ENCODE data around the gene USP7. TPM values are rescaled to one million over a fixed set of nuclear protein-coding genes. Genes with fewer than 3 reads are reported as not detected.

USP7 gene
- total RNA-seq, 2 donors from 2014 or later: 60.2 to 84.9 TPM

DNA sequence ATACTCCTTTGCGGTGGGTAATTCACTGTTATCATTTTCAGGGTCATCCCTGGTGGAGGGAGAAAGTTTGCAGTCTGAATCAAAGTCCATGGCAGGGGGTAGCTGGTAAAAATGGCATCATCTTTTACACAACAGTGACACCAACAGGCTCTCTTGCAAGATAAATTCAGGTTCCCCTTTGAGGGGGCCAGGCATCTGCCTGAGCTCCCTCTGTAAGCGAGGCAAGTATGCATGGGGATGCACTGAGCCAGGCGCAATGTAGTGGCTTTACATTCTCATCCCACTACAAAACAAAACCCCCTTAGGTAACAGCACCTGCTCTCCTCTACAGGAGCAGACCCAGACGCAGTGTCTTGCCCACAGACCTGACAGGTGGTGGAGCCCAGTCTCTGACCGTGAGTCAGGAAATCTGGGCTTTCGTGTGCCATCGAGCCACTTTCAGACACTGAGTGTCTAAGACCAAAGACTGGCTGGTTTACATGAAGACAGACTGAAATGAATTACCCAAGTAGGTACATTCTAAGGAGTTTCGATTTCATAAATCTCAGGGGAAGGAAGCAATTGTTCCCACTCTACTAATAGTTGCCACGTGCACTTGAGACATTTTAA, 63.9 kb downstream of the USP7 start:
- TF ChIP-seq POLR2A (IDR thresholded peaks at IDR 0.05) (no peak), POLR2AphosphoS5 (IDR thresholded peaks at IDR 0.05) (no peak)
- TF ChIP-seq, protein P1, sequence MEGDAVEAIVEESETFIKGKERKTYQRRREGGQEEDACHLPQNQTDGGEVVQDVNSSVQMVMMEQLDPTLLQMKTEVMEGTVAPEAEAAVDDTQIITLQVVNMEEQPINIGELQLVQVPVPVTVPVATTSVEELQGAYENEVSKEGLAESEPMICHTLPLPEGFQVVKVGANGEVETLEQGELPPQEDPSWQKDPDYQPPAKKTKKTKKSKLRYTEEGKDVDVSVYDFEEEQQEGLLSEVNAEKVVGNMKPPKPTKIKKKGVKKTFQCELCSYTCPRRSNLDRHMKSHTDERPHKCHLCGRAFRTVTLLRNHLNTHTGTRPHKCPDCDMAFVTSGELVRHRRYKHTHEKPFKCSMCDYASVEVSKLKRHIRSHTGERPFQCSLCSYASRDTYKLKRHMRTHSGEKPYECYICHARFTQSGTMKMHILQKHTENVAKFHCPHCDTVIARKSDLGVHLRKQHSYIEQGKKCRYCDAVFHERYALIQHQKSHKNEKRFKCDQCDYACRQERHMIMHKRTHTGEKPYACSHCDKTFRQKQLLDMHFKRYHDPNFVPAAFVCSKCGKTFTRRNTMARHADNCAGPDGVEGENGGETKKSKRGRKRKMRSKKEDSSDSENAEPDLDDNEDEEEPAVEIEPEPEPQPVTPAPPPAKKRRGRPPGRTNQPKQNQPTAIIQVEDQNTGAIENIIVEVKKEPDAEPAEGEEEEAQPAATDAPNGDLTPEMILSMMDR (IDR thresholded peaks at IDR 0.05): no peak
- Histone ChIP-seq H3K4me3 (no peak overlapping the region), H3K9me3 (no peaks in the 10 kb centered on the region), H3K27ac (no peak overlapping the region), H3K27me3 (replicated peaks; ENCODE audit: insufficient read depth) (no peaks in the 10 kb centered on the region), H3K4me1 (replicated peaks) (no peaks in the 10 kb centered on the region), H3K36me3 (peaks cover 24 to 54% of the 10 kb centered on the region in 2 donors)
- DNase-seq (ENCODE audit: low spot score): no peak
- WGBS: 91% methylated on average over 9 of the region's 9 CpGs
- intact Hi-C loops (cut with DNase I): no loop called here

DNA sequence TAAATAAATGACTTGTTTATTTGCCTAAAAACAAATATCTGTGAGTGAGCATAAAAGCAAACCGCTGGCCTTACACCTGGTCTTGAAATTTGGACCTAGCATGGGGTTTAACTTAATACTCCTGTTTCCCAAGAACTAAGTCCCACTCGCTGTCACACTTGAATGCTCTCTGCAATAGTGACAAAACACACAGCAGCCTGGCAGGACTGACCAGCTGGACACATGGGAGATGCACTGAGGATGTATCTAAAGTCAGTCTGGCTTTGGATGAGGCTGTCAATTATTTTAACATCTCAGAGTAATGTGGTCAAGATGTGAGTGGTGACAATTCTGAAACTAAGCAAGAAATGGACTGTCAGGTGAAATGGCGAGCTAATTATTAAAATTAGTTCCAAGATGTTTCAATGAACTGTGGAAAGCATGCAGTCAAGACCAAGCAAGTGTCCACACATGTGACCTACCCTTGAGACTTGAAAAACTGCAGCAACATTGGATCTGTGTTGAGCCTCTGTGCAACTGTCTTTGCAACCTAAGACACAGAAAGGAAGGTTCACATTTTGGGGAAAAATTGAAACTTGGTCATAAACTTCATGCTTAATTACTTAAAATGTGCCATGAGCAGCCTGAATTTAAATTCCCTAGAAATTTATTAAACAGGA, 64.9 kb downstream of the USP7 start:
- no peak for DNase-seq (ENCODE audit: low spot score)
- no peak overlapping the region for H3K27ac ChIP-seq
- no peaks in the 10 kb centered on the region for H3K9me3 ChIP-seq
- intact Hi-C loops (cut with DNase I): no loop called here
- H3K4me1 ChIP-seq (replicated peaks): no peaks in the 10 kb centered on the region
- 97% methylated on average over 3 of the region's 3 CpGs for WGBS
- no peaks in the 10 kb centered on the region for H3K27me3 ChIP-seq (replicated peaks; ENCODE audit: insufficient read depth)
- H3K4me3 ChIP-seq: no peak overlapping the region
- peaks cover 27 to 57% of the 10 kb centered on the region in 2 donors for H3K36me3 ChIP-seq
- no peak for TF ChIP-seq POLR2A (IDR thresholded peaks at IDR 0.05)
- no peak for TF ChIP-seq POLR2AphosphoS5 (IDR thresholded peaks at IDR 0.05)
- TF ChIP-seq, protein P1 (IDR thresholded peaks at IDR 0.05): no peak

DNA sequence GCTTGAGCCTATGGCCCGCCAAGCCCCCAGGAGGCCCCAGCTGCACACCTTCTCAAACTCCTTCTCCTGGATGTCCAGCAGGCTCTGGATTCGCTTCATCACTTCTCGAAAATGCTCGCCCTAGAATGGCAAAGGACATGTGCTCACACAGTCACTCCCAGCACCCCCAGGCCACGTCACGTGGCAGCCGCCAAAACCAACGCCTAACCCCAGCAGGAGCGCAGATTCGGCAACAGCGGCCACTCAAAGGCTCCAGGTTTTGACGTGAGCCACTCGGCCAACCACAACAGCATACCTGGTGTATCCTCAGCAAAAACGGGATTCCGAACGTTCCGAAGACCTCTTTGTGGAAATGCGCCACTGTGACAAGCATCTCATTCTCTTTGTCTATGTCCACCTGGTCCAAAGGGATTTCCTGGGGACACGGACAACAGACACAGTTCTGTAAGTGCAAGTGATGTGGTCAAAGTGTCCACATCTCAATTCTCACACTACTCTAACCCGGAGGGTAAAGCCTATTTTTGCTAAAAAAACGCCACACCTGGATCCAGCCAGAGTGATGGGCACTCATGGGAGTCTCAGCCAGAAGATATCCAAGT, 68.9 kb downstream of the USP7 start:
- WGBS: 95% methylated on average over 21 of the region's 21 CpGs
- Histone ChIP-seq H3K36me3 (peaks cover 27 to 42% of the 10 kb centered on the region in 2 donors), H3K9me3 (no peaks in the 10 kb centered on the region), H3K4me1 (replicated peaks) (no peaks in the 10 kb centered on the region), H3K27me3 (replicated peaks; ENCODE audit: insufficient read depth) (no peaks in the 10 kb centered on the region), H3K27ac (no peak overlapping the region), H3K4me3 (no peak overlapping the region)
- DNase-seq (ENCODE audit: low spot score): no peak
- TF ChIP-seq POLR2A (IDR thresholded peaks at IDR 0.05) (no peak), POLR2AphosphoS5 (IDR thresholded peaks at IDR 0.05) (no peak)
- TF ChIP-seq, protein P1 (IDR thresholded peaks at IDR 0.05): no peak
- intact Hi-C loops (cut with DNase I): no loop called here

DNA sequence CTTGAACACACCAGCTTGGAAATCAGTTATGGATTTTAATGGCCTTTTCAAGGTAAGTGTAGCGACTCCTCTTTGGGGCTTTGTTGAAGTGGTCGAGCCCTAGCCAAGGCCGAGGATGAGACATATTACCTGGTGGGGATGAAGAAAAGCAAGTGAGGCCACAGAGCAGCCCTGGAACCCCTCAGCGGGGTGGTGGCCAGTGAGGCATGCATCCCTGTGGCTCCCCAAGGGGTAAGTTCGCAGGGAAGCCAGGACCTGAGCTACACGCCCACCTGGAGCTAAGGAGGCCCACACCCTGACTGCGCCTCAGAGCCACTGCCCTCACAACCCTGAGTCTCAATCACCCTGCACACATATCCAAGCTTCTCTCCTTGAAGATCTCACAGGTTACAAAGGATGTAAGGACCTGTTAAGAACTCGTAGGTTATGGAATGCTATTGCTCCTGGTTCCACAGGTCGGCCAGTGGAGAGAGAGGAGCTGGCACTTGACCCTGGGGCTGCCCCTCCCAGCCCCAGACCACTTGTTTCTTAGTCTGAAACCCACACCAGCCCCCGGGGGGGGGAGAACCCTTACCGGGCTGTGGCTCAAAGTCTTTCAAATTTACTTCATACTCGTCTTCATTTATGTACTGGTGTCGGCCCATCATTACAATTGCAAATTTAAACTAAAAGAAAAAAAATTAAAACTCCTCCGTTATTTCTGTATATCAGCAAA, 69.6 kb downstream of the USP7 start:
- Histone ChIP-seq H3K4me3 (no peak overlapping the region), H3K9me3 (no peaks in the 10 kb centered on the region), H3K36me3 (peaks cover 26 to 42% of the 10 kb centered on the region in 2 donors), H3K4me1 (replicated peaks) (no peaks in the 10 kb centered on the region), H3K27ac (no peak overlapping the region), H3K27me3 (replicated peaks; ENCODE audit: insufficient read depth) (no peaks in the 10 kb centered on the region)
- 85% methylated on average over 14 of the region's 14 CpGs for whole genome bisulfite sequencing
- TF ChIP-seq, protein P1 (IDR thresholded peaks at IDR 0.05): no peak
- no peak for TF ChIP-seq POLR2A (IDR thresholded peaks at IDR 0.05)
- intact Hi-C loops (cut with DNase I): no loop called here
- no peak for DNase-seq (ENCODE audit: low spot score)

Measured in prostate gland (tissue), 2 donors.